ENCODE data around the gene ZCCHC14. TPM values are rescaled to one million over a fixed set of nuclear protein-coding genes. Genes with fewer than 3 reads are reported as not detected.

Gene ZCCHC14
- total and polyA plus RNA-seq, 2 of the 8 experiments (the other 6 are each of a cell fraction or from before 2014, with no cell fraction given) = 8.2 to 28.2 TPM

DNA sequence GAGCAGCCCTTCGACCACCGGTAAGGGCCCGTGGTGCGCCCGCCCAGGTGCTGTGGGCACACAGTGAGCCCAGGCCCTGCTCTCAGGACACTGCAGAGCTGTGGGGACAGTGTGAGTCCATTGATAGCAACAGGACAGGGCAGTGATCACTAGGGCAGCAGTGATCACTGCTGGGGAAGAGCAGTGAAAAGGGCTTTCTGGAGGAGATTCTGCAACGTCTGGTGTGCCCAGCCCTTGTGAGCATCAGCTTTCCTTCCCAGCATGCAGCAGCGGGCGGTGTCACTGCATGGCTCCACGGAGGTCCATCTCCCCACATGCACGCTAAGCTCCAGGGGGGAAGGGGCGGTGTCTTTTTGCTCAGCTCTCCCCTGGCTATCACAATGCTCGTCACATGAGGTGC, 68.6 kb downstream of the ZCCHC14 start:
- no peak overlapping the region for H3K4me3 ChIP-seq (ENCODE audit: extremely low read depth in 1 of 4, insufficient read depth in 2 of 4, low read depth in 3 of 4, low read length in 4 of 4)
- no peak overlapping the region for H3K4me2 ChIP-seq (ENCODE audit: insufficient read depth in 1 of 2, low read depth in 2 of 2, low read length in 2 of 2)
- no peak overlapping the region for H2AFZ ChIP-seq (ENCODE audit: low read length)
- H3K36me3 ChIP-seq (ENCODE audit: control insufficient read depth in 2 of 4, insufficient read depth in 4 of 4, low read length in 3 of 4) = peaks cover 0 to 3% (median 0%) of the 10 kb centered on the region in 4 experiments; a peak in 4 of 8 replicates
- no peak overlapping the region for H2BK120ac ChIP-seq (replicated peaks; ENCODE audit: low read depth, low read length)
- peaks cover 5 to 17% (median 11%) of the 10 kb centered on the region in 4 experiments for H3K4me1 ChIP-seq (replicated peaks in 1 of 4; ENCODE audit: control insufficient read depth in 3 of 4, insufficient read depth in 4 of 4, low read length in 3 of 4)
- no peaks in the 10 kb centered on the region for H3K23me2 ChIP-seq (ENCODE audit: low read depth, low read length)
- no peak overlapping the region for H3K27ac ChIP-seq (ENCODE audit: low read depth, low read length)
- H3K9me3 ChIP-seq (ENCODE audit: insufficient read depth in 2 of 2, low read depth in 1 of 2, low read length in 1 of 2) = no peaks in the 10 kb centered on the region
- H3K79me2 ChIP-seq (ENCODE audit: control insufficient read depth in 1 of 2, insufficient read depth in 2 of 2, low read length in 2 of 2) = no peaks in the 10 kb centered on the region
- H2BK12ac ChIP-seq (ENCODE audit: low read depth, low read length) = no peak overlapping the region
- POLR2A ChIA-PET (ENCODE audit: partially characterized antibody) = interaction anchor here (1.5 kb wide), 1 partner anchor 41 kb away, joined by 3 read pairs; the partner anchor contains the start of gene FBXO31
- H3K56ac ChIP-seq (replicated peaks; ENCODE audit: insufficient read length, low read depth, low read length) = no peak overlapping the region
- no peak overlapping the region for H3K14ac ChIP-seq (ENCODE audit: insufficient read length)
- no peaks in the 10 kb centered on the region; the same call in 1 of the 2 replicates for H3K79me1 ChIP-seq (ENCODE audit: low read depth, low read length)
- WGBS, 2 experiments (ENCODE audit: extremely low coverage in 1 of 2, insufficient coverage in 1 of 2, insufficient read length in 1 of 2, insufficient replicate concordance in 2 of 2, low coverage in 1 of 2, low lambda C conversion rate in 2 of 2, missing lambda C conversion rate in 1 of 2) = 86% methylated on average over 12 of the region's 12 CpGs; no CpG with 5 or more reads in 1 of the 2 experiments
- H2BK5ac ChIP-seq (ENCODE audit: low read depth, low read length) = no peak overlapping the region; the same call in 1 of the 2 replicates
- H3K4ac ChIP-seq (replicated peaks; ENCODE audit: insufficient read length, low read depth, low read length) = no peak overlapping the region
- H3K9ac ChIP-seq (replicated peaks in 1 of 4; ENCODE audit: extremely low read depth in 1 of 4, low read depth in 3 of 4, low read length in 3 of 4) = no peak overlapping the region
- H4K20me1 ChIP-seq (replicated peaks in 1 of 2; ENCODE audit: control insufficient read depth in 1 of 2, insufficient read depth in 2 of 2, low read length in 2 of 2) = peaks cover 5 to 10% of the 10 kb centered on the region in 2 experiments
- no peak overlapping the region for H4K5ac ChIP-seq (ENCODE audit: insufficient read length, low read depth, low read length)
- no peak for TF ChIP-seq EGR1 (IDR thresholded peaks at IDR 0.05; ENCODE audit: borderline replicate concordance, low read depth, low read length)
- no peak for TF ChIP-seq EP300 (IDR thresholded peaks at IDR 0.05; ENCODE audit: borderline replicate concordance in 1 of 2, low read depth in 2 of 2, low read length in 2 of 2)
- TF ChIP-seq BRCA1 (IDR thresholded peaks at IDR 0.05; ENCODE audit: low read depth, low read length) = no peak
- TF ChIP-seq, protein P1, sequence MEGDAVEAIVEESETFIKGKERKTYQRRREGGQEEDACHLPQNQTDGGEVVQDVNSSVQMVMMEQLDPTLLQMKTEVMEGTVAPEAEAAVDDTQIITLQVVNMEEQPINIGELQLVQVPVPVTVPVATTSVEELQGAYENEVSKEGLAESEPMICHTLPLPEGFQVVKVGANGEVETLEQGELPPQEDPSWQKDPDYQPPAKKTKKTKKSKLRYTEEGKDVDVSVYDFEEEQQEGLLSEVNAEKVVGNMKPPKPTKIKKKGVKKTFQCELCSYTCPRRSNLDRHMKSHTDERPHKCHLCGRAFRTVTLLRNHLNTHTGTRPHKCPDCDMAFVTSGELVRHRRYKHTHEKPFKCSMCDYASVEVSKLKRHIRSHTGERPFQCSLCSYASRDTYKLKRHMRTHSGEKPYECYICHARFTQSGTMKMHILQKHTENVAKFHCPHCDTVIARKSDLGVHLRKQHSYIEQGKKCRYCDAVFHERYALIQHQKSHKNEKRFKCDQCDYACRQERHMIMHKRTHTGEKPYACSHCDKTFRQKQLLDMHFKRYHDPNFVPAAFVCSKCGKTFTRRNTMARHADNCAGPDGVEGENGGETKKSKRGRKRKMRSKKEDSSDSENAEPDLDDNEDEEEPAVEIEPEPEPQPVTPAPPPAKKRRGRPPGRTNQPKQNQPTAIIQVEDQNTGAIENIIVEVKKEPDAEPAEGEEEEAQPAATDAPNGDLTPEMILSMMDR (IDR thresholded peaks at IDR 0.05; ENCODE audit: control extremely low read depth in 1 of 3, insufficient read depth in 1 of 3, low read depth in 1 of 3, low read length in 3 of 3) = no peak
- TF ChIP-seq TBP (IDR thresholded peaks at IDR 0.05; ENCODE audit: low read depth, low read length) = no peak
- TF ChIP-seq CBX8 (IDR thresholded peaks at IDR 0.05; ENCODE audit: borderline replicate concordance, low read depth, low read length) = no peak
- no peak overlapping the region for H3K18ac ChIP-seq (ENCODE audit: extremely low read depth, low read length)
- FAIRE-seq = no peak
- H2BK20ac ChIP-seq (ENCODE audit: low read length) = no peak overlapping the region
- H4K91ac ChIP-seq (replicated peaks; ENCODE audit: insufficient read length, low read length) = no peak overlapping the region
- no peaks in the 10 kb centered on the region for H3K27me3 ChIP-seq (replicated peaks in 1 of 4; ENCODE audit: control insufficient read depth in 3 of 4, extremely low read depth in 1 of 4, insufficient read depth in 3 of 4, low read length in 3 of 4)
- H4K8ac ChIP-seq (ENCODE audit: extremely low read depth, insufficient read depth, low read length) = no peak overlapping the region
- no peak overlapping the region for H3K23ac ChIP-seq (ENCODE audit: insufficient read length)
- H2AK5ac ChIP-seq (ENCODE audit: low read depth, low read length) = no peak overlapping the region
- DNase-seq (ENCODE audit: low read depth in 1 of 2, low spot score in 2 of 2) = no peak
- no peak overlapping the region for H2BK15ac ChIP-seq (ENCODE audit: low read length)
- CTCF ChIA-PET (ENCODE audit: partially characterized antibody) = interaction anchor here (0.9 to 4.6 kb wide), 5 partner anchors 8 to 212 kb away, joined by 3 to 22 read pairs (median 11); no protein-coding TSS in a partner anchor
